DMS114 treated with DMSO at 0.1 percent for 48 hours (cell line): Measurements from ENCODE around the gene MYO16.
"Not testable (repeated sequence)": the region's sequence is repeated elsewhere in the genome, so short reads cannot be mapped to it uniquely, and the experiment has no call there.

Source experiments
- DNase-seq: peaks from one replicate; lab custom pipeline; 2025; ENCODE audit not compliant: unreplicated experiment; lab: John Stamatoyannopoulos, UW

MYO16 gene

GRCh38 chr13:109214393-109214792 lies 585.0 kb downstream of the MYO16 start:
- no peak for DNase-seq

- DNase-seq: no peak
Measured at GRCh38 chr13:109215377-109215776, 586.0 kb downstream of the MYO16 start.

- not testable (repeated sequence) for DNase-seq
Measured at GRCh38 chr13:109217510-109217909, 588.1 kb downstream of the MYO16 start.

- no peak for DNase-seq
Measured at GRCh38 chr13:109220631-109221030, 591.2 kb downstream of the MYO16 start.

GRCh38 chr13:109224033-109224432 lies 594.6 kb downstream of the MYO16 start:
- no peak for DNase-seq

- DNase-seq: no peak
Measured at GRCh38 chr13:109226631-109227030, 597.2 kb downstream of the MYO16 start.

GRCh38 chr13:109227344-109227940 lies 598.0 kb downstream of the MYO16 start:
- no peak for DNase-seq

- DNase-seq: no peak
Measured at GRCh38 chr13:109228211-109228610, 598.8 kb downstream of the MYO16 start.

- no peak for DNase-seq
Measured at GRCh38 chr13:109231888-109232287, 602.5 kb downstream of the MYO16 start.

- DNase-seq: no peak
Measured at GRCh38 chr13:109233293-109233692, 603.9 kb downstream of the MYO16 start.

GRCh38 chr13:109235901-109236300 lies 606.5 kb downstream of the MYO16 start:
- no peak for DNase-seq

- no peak for DNase-seq
Measured at GRCh38 chr13:109241160-109241559, 611.7 kb downstream of the MYO16 start.

GRCh38 chr13:109243311-109243951 lies 614.0 kb downstream of the MYO16 start:
- no peak for DNase-seq

- no peak for DNase-seq
Measured at GRCh38 chr13:109244566-109244965, 615.2 kb downstream of the MYO16 start.

- DNase-seq: no peak
Measured at GRCh38 chr13:109246001-109246400, 616.6 kb downstream of the MYO16 start.

GRCh38 chr13:109249780-109250528 lies 620.5 kb downstream of the MYO16 start:
- no peak for DNase-seq

GRCh38 chr13:109251956-109252355 lies 622.5 kb downstream of the MYO16 start:
- no peak for DNase-seq

GRCh38 chr13:109253316-109253715 lies 623.9 kb downstream of the MYO16 start:
- no peak for DNase-seq

- DNase-seq: no peak
Measured at GRCh38 chr13:109254274-109254673, 624.9 kb downstream of the MYO16 start.

- DNase-seq: no peak
Measured at GRCh38 chr13:109255141-109255856, 625.9 kb downstream of the MYO16 start.

- no peak for DNase-seq
Measured at GRCh38 chr13:109256866-109257760, 627.7 kb downstream of the MYO16 start.
